Chondrocyte (in vitro differentiated cells): ENCODE results near the gene VCP. TPM values are rescaled to one million over a fixed set of nuclear protein-coding genes. Genes with fewer than 3 reads are reported as not detected.

ENCODE experiments used
- DNase-seq: peaks from one replicate; pipeline ENCODE4 v3.0.0; 2021; ENCODE audit warnings: mixed read lengths, low spot score
- H3K27ac Mint-ChIP-seq: one replicate; pipeline ENCODE4 v1.8.0; 2021; ENCODE audit warnings: mild to moderate bottlenecking, moderate library complexity, mixed read lengths; ENCODE audit not compliant: unreplicated experiment
- H3K27me3 Mint-ChIP-seq: 2 replicates; pipeline ENCODE4 v1.8.0; 2021; ENCODE audit warnings: low read depth, mixed read lengths
- H3K36me3 Mint-ChIP-seq: 2 replicates; pipeline ENCODE4 v1.8.0; 2021; ENCODE audit warnings: low read depth, mixed read lengths
- H3K4me1 Mint-ChIP-seq: 2 replicates; pipeline ENCODE4 v1.8.0; 2021; ENCODE audit warnings: low read depth, mild to moderate bottlenecking, mixed read lengths
- H3K4me3 Mint-ChIP-seq: one replicate; pipeline ENCODE4 v1.8.0; 2021; ENCODE audit warnings: mild to moderate bottlenecking, moderate library complexity, mixed read lengths; ENCODE audit not compliant: unreplicated experiment
- H3K9me3 Mint-ChIP-seq: 2 replicates; pipeline ENCODE4 v1.8.0; 2021; ENCODE audit warnings: low read depth, mixed read lengths
- CTCF ChIP-seq: fragments of 200-600 bp; sonication (generic); IDR thresholded peaks from 2 replicates; pipeline ENCODE4 v1.5.0; 2021; ENCODE audit warnings: antibody characterized with exemption, mild to moderate bottlenecking, moderate library complexity
- total RNA-seq: library from RNA; stranded (reverse); gene quantifications from 3 replicates; pipeline ENCODE4 v1.2.1, GENCODE V29; 2021

Gene VCP
- total RNA-seq, 1 donor from 2014 or later = 254 TPM

- H3K4me3 Mint-ChIP-seq = peak overlapping the region; percentile 83
- H3K27me3 Mint-ChIP-seq = no peaks in the 10 kb centered on the region
- H3K27ac Mint-ChIP-seq = peak overlapping the region; percentile 97
- peaks cover 21% of the 10 kb centered on the region for H3K36me3 Mint-ChIP-seq
- no peak for TF ChIP-seq CTCF
- no peak for DNase-seq
- no peaks in the 10 kb centered on the region for H3K9me3 Mint-ChIP-seq
- peaks cover 46% of the 10 kb centered on the region for H3K4me1 Mint-ChIP-seq
Measured at GRCh38 chr9:35070823-35071813, 1.3 kb downstream of the VCP start.

GRCh38 chr9:35069020-35069419 lies 3.4 kb downstream of the VCP start:
- Mint-ChIP-seq H3K36me3 (peaks cover 24% of the 10 kb centered on the region), H3K27ac (peak overlapping the region; percentile 68), H3K4me3 (peak overlapping the region; percentile 83), H3K4me1 (peaks cover 46% of the 10 kb centered on the region), H3K9me3 (no peaks in the 10 kb centered on the region), H3K27me3 (no peaks in the 10 kb centered on the region)
- no peak for TF ChIP-seq CTCF
- DNase-seq = no peak

GRCh38 chr9:35067056-35067455 lies 5.4 kb downstream of the VCP start:
- no peak overlapping the region for H3K4me3 Mint-ChIP-seq
- TF ChIP-seq CTCF = no peak
- no peak for DNase-seq
- peaks cover 39% of the 10 kb centered on the region for H3K4me1 Mint-ChIP-seq
- no peak overlapping the region for H3K27ac Mint-ChIP-seq
- no peaks in the 10 kb centered on the region for H3K9me3 Mint-ChIP-seq
- H3K36me3 Mint-ChIP-seq = peaks cover 42% of the 10 kb centered on the region
- H3K27me3 Mint-ChIP-seq = no peaks in the 10 kb centered on the region

- H3K36me3 Mint-ChIP-seq = peaks cover 86% of the 10 kb centered on the region
- TF ChIP-seq CTCF = no peak
- no peaks in the 10 kb centered on the region for H3K4me1 Mint-ChIP-seq
- no peaks in the 10 kb centered on the region for H3K9me3 Mint-ChIP-seq
- H3K4me3 Mint-ChIP-seq = no peak overlapping the region
- no peak for DNase-seq
- no peaks in the 10 kb centered on the region for H3K27me3 Mint-ChIP-seq
- no peak overlapping the region for H3K27ac Mint-ChIP-seq
Measured at GRCh38 chr9:35060548-35061207, 11.7 kb downstream of the VCP start.

- no peaks in the 10 kb centered on the region for H3K9me3 Mint-ChIP-seq
- no peaks in the 10 kb centered on the region for H3K27me3 Mint-ChIP-seq
- no peak for DNase-seq
- no peak overlapping the region for H3K4me3 Mint-ChIP-seq
- peaks cover 89% of the 10 kb centered on the region for H3K36me3 Mint-ChIP-seq
- no peak overlapping the region for H3K27ac Mint-ChIP-seq
- no peaks in the 10 kb centered on the region for H3K4me1 Mint-ChIP-seq
- no peak for TF ChIP-seq CTCF
Measured at GRCh38 chr9:35059438-35059837, 13.0 kb downstream of the VCP start.
